GM10266 (cell line): ENCODE data around the gene CST9L.

Source experiments
- DNase-seq: peaks from one replicate; pipeline ENCODE4 v3.0.0; 2012; ENCODE audit errors: extremely low spot score
- TF ChIP-seq, protein P1 (sequence below): IDR thresholded peaks from 2 replicates; pipeline ENCODE4 v1.5.1; 2012; ENCODE audit warnings: mild to moderate bottlenecking, low read depth; ENCODE audit not compliant: control insufficient read depth, insufficient read depth; ENCODE audit errors: missing control alignments

CST9L gene

DNA sequence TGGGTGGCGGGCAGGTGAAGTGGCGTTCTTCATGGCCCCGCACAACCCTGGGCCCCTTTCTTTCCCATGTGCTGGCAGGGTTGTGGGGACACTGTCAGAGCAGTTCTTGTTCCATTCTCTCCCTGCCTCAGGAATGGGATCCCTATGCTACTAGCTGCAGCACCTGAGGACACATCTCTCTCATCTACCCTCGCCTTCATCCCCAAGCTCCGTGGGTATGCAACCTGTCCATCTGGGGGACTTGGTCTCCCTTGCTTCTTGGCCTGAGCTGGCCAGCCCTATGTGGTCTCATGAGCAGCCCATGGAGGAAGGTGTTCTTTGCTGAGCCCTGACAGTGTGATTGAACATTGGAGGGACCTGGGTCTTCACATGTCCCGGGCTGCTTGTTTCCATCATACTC lies 24.2 kb downstream of the CST9L start:
- TF ChIP-seq, protein P1, sequence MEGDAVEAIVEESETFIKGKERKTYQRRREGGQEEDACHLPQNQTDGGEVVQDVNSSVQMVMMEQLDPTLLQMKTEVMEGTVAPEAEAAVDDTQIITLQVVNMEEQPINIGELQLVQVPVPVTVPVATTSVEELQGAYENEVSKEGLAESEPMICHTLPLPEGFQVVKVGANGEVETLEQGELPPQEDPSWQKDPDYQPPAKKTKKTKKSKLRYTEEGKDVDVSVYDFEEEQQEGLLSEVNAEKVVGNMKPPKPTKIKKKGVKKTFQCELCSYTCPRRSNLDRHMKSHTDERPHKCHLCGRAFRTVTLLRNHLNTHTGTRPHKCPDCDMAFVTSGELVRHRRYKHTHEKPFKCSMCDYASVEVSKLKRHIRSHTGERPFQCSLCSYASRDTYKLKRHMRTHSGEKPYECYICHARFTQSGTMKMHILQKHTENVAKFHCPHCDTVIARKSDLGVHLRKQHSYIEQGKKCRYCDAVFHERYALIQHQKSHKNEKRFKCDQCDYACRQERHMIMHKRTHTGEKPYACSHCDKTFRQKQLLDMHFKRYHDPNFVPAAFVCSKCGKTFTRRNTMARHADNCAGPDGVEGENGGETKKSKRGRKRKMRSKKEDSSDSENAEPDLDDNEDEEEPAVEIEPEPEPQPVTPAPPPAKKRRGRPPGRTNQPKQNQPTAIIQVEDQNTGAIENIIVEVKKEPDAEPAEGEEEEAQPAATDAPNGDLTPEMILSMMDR = no peak
- DNase-seq = no peak

- no peak for DNase-seq
- TF ChIP-seq, protein P1 = no peak
These were observed 25.5 kb downstream of the CST9L start for GRCh38 chr20:23542801-23543200.

GRCh38 chr20:23541776-23542175 lies 26.5 kb downstream of the CST9L start:
- no peak for DNase-seq
- TF ChIP-seq, protein P1 = no peak

DNA sequence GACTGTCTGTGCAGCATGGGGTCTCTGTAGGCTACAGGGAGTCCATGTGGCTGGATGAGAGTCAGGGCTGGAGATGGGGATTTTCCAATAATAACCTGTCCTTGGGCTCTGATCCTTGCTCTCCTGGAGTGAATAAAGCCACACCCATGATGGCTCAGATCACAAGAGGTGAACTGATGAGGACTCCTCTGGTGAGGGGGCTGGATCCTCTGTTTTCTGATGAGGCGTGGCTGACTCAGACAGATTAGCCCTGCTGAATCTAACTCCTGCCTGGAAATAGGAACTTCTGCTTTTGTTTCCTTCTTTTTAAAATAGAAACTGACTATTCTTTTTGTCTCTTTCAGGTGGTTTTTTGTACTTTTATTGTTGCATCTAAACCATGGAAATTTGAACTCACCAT lies 27.0 kb downstream of the CST9L start:
- no peak for DNase-seq
- TF ChIP-seq, protein P1 = no peak

- DNase-seq = no peak
- TF ChIP-seq, protein P1 = no peak
These were observed 27.7 kb downstream of the CST9L start for GRCh38 chr20:23540624-23541023.

GRCh38 chr20:23537030-23537429 lies 31.3 kb downstream of the CST9L start:
- TF ChIP-seq, protein P1 = no peak
- DNase-seq = no peak

DNA sequence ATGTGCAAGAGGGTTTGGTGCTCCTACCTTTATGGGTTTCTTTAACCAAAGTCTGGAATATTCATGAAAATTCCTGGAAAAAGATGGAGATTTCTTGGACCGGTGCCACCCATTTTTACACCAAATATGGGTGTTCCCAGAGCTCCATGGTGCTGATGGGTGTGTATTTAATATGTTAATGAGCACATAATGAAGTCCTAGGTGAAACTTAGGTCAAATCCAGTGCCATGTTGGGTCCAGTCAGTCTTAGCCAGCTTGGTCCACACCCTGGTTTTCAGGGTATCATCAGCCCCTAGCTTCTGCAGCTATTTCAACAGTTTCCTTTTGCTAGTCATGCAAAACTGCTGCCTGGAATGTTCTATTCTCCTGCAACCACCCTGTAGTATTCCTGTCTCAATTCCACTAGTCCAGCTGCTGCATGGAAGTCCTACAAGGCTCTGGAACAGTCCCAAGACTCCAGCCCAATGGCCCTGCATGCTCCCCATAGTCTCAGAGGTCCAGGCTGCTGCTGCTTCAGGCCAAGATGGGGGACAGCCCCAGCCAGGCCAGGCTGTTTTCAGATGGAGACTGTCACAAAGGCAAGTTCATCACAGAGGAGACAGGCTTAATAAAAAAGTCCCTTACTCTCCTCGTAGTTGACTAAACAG lies 31.8 kb downstream of the CST9L start:
- no peak for DNase-seq
- TF ChIP-seq, protein P1 = no peak
